ENCODE results near the gene UBE2D1. TPM values are rescaled to one million over a fixed set of nuclear protein-coding genes. Genes with fewer than 3 reads are reported as not detected.

The UBE2D1 gene
- total RNA-seq, 3 donors from 2014 or later (not counting 1 experiment from before 2014, with no cell fraction given), result 14.0 to 14.5 (median 14.4) TPM

- H3K27ac ChIP-seq (ENCODE audit: low read length), result no peak overlapping the region
- Mint-ChIP-seq H3K4me1 (no peaks in the 10 kb centered on the region), H3K27ac (no peak overlapping the region), H3K9me3 (no peaks in the 10 kb centered on the region), H3K4me3 (no peak overlapping the region), H3K27me3 (ENCODE audit: low read depth in 2 of 2) (peaks cover 17 to 23% of the 10 kb centered on the region in 2 donors), H3K36me3 (no peaks in the 10 kb centered on the region)
- H3K4me3 ChIP-seq (ENCODE audit: low read length), result no peak overlapping the region
- H3K36me3 ChIP-seq (ENCODE audit: control insufficient read depth, insufficient read depth, low read length), result no peaks in the 10 kb centered on the region
- H3K4me1 ChIP-seq (ENCODE audit: control insufficient read depth, insufficient read depth, low read length), result no peaks in the 10 kb centered on the region
- DNase-seq (no peak), ATAC-seq (no peak)
- intact Hi-C loops (cut with micrococcal nuclease), result no loop called here
- no peaks in the 10 kb centered on the region for H3K9me3 ChIP-seq (ENCODE audit: control insufficient read depth, insufficient read depth, low read length)
- TF ChIP-seq CTCF (IDR thresholded peaks at IDR 0.05), result no peak
- 45% methylated on average over 3 of the region's 4 CpGs for WGBS (ENCODE audit: insufficient coverage)
- H3K27me3 ChIP-seq (ENCODE audit: control insufficient read depth, insufficient read depth, low read length), result peaks cover 10% of the 10 kb centered on the region
These were observed 29.0 kb upstream of the UBE2D1 start for GRCh38 chr10:58305821-58306220.

GRCh38 chr10:58307676-58308075, 27.1 kb upstream of the UBE2D1 start:
- no peak overlapping the region for H3K4me3 Mint-ChIP-seq

GRCh38 chr10:58311026-58311425, 23.8 kb upstream of the UBE2D1 start:
- Histone ChIP-seq H3K27ac (ENCODE audit: low read length) (no peak overlapping the region), H3K9me3 (ENCODE audit: control insufficient read depth, insufficient read depth, low read length) (no peaks in the 10 kb centered on the region), H3K36me3 (ENCODE audit: control insufficient read depth, insufficient read depth, low read length) (no peaks in the 10 kb centered on the region), H3K4me3 (ENCODE audit: low read length) (no peak overlapping the region), H3K27me3 (ENCODE audit: control insufficient read depth, insufficient read depth, low read length) (peaks cover 3% of the 10 kb centered on the region), H3K4me1 (ENCODE audit: control insufficient read depth, insufficient read depth, low read length) (no peaks in the 10 kb centered on the region)
- Mint-ChIP-seq H3K36me3 (no peaks in the 10 kb centered on the region), H3K27ac (no peak overlapping the region), H3K27me3 (ENCODE audit: low read depth in 2 of 2) (peaks cover 5 to 23% of the 10 kb centered on the region in 2 donors), H3K4me3 (no peak overlapping the region), H3K4me1 (no peaks in the 10 kb centered on the region), H3K9me3 (no peaks in the 10 kb centered on the region)
- no peak for ATAC-seq
- no peak for DNase-seq
- no peak for TF ChIP-seq CTCF (IDR thresholded peaks at IDR 0.05)
- intact Hi-C loops (cut with micrococcal nuclease), result no loop called here

More at GRCh38 chr10:58307676-58308075, 27.1 kb upstream of the UBE2D1 start:
- intact Hi-C loops (cut with micrococcal nuclease), result no loop called here
- Mint-ChIP-seq H3K9me3 (no peaks in the 10 kb centered on the region), H3K36me3 (no peaks in the 10 kb centered on the region), H3K27me3 (ENCODE audit: low read depth in 2 of 2) (peaks cover 12 to 23% of the 10 kb centered on the region in 2 donors), H3K27ac (no peak overlapping the region), H3K4me1 (no peaks in the 10 kb centered on the region)
- Histone ChIP-seq H3K27ac (ENCODE audit: low read length) (no peak overlapping the region), H3K36me3 (ENCODE audit: control insufficient read depth, insufficient read depth, low read length) (no peaks in the 10 kb centered on the region), H3K9me3 (ENCODE audit: control insufficient read depth, insufficient read depth, low read length) (no peaks in the 10 kb centered on the region), H3K27me3 (ENCODE audit: control insufficient read depth, insufficient read depth, low read length) (peaks cover 7% of the 10 kb centered on the region), H3K4me3 (ENCODE audit: low read length) (no peak overlapping the region), H3K4me1 (ENCODE audit: control insufficient read depth, insufficient read depth, low read length) (no peaks in the 10 kb centered on the region)
- 93% methylated on average over 3 of the region's 3 CpGs for WGBS (ENCODE audit: insufficient coverage)
- ATAC-seq (no peak), DNase-seq (no peak)
- no peak for TF ChIP-seq CTCF (IDR thresholded peaks at IDR 0.05)

GRCh38 chr10:58316874-58317273, 17.9 kb upstream of the UBE2D1 start:
- Histone ChIP-seq H3K27ac (ENCODE audit: low read length) (no peak overlapping the region), H3K36me3 (ENCODE audit: control insufficient read depth, insufficient read depth, low read length) (no peaks in the 10 kb centered on the region), H3K27me3 (ENCODE audit: control insufficient read depth, insufficient read depth, low read length) (no peaks in the 10 kb centered on the region), H3K4me1 (ENCODE audit: control insufficient read depth, insufficient read depth, low read length) (no peaks in the 10 kb centered on the region), H3K9me3 (ENCODE audit: control insufficient read depth, insufficient read depth, low read length) (no peaks in the 10 kb centered on the region), H3K4me3 (ENCODE audit: low read length) (no peak overlapping the region)
- no peak for TF ChIP-seq CTCF (IDR thresholded peaks at IDR 0.05)
- Mint-ChIP-seq H3K4me1 (no peaks in the 10 kb centered on the region), H3K36me3 (no peaks in the 10 kb centered on the region), H3K27me3 (ENCODE audit: low read depth in 2 of 2) (peaks cover 2 to 8% of the 10 kb centered on the region in 2 donors), H3K4me3 (no peak overlapping the region), H3K27ac (no peak overlapping the region), H3K9me3 (no peaks in the 10 kb centered on the region)
- ATAC-seq (no peak), DNase-seq (no peak)
- intact Hi-C loops (cut with micrococcal nuclease), result no loop called here
